ENCODE data around the gene ATP6V0A4.
"Not testable (repeated sequence)": the region's sequence is repeated elsewhere in the genome, so short reads cannot be mapped to it uniquely, and the experiment has no call there.

ATP6V0A4 gene

DNA sequence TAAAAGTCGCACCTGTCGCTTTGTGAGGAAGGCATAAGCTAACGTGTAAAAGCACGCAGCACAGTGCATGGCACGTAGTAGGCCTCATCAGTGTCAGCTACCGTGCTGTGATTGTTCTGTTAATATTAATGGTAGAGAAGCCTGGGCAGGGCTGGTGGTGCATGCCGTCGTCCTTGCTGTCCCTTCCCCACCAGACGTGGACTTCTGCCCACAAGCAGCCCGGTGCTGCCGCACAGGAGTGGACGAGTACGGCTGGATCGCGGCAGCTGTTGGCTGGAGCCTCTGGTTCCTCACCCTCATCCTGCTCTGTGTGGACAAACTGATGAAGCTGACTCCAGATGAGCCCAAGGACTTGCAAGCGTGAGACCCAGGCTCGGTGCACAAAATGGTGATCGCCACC lies 4.7 kb upstream of the ATP6V0A4 start:
- Histone ChIP-seq H3K4ac (ENCODE audit: low read depth, low read length) (no peak overlapping the region), H3K27ac (ENCODE audit: low read depth, low read length) (no peak overlapping the region), H2BK120ac (ENCODE audit: low read depth, low read length) (no peak overlapping the region), H2AK5ac (ENCODE audit: low read length) (no peak overlapping the region), H3K4me1 (ENCODE audit: control insufficient read depth, low read depth, low read length) (peaks cover 2% of the 10 kb centered on the region), H4K5ac (ENCODE audit: low read length) (no peak overlapping the region), H3K4me3 (ENCODE audit: low read length) (no peak overlapping the region), H3K79me2 (ENCODE audit: control insufficient read depth, insufficient read depth, low read length) (no peaks in the 10 kb centered on the region), H4K8ac (ENCODE audit: low read depth, low read length) (no peak overlapping the region), H2BK5ac (ENCODE audit: low read length) (no peak overlapping the region), H3K4me2 (ENCODE audit: low read length) (no peak overlapping the region), H2BK15ac (replicated peaks; ENCODE audit: low read depth) (no peak overlapping the region), H3K36me3 (ENCODE audit: control insufficient read depth, insufficient read depth, low read length) (no peaks in the 10 kb centered on the region), H3K56ac (ENCODE audit: low read length) (no peak overlapping the region), H3K27me3 (ENCODE audit: insufficient read depth, low read length, poor library complexity) (no peaks in the 10 kb centered on the region), H3K9ac (ENCODE audit: low read length) (no peak overlapping the region), H3K18ac (ENCODE audit: low read length) (no peak overlapping the region), H3K79me1 (ENCODE audit: low read length) (no peaks in the 10 kb centered on the region), H3K23ac (ENCODE audit: low read length) (no peak overlapping the region)
- no peak for DNase-seq
- WGBS (ENCODE audit: extremely low coverage, insufficient coverage, low lambda C conversion rate) = no CpG with 5 or more reads among the region's 18 CpGs

- no peak overlapping the region for H4K5ac ChIP-seq (ENCODE audit: low read length)
- DNase-seq = no peak
- H3K4ac ChIP-seq (ENCODE audit: low read depth, low read length) = no peak overlapping the region
These were observed 3.3 kb upstream of the ATP6V0A4 start for GRCh38 chr7:138801256-138801655.

DNA sequence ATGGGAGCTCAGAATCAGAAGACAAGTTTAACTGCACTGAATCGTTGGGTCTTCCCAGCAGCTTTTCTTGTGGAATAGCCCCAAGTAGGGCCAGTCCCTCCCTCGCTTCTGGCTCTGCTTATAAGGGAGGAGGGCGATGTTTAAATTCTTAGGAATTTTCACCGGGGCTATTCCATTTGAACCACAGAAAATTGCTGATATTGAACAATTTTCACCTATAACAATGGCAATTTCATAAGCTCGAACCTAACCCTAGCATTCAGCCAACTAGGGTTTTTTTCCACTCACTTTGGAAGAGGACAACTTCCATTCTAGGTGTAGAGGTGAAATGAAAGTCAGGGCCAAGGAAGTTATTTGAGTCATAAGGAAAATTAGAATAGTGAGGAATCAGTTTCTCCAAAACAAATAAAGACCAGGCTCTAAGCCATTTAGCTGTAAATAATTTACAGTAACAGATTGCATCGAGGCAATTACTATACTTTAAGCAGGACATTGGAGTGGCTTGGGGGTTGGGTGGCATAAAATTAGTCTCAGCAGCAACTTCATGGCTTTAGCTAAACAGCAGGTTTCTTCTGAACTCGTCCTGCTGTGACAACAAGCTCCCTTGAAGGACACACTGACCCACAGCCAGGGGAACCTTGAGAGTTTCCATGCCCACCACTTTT lies 1.5 kb upstream of the ATP6V0A4 start:
- H2AK5ac ChIP-seq (ENCODE audit: low read length) = no peak overlapping the region
- H3K36me3 ChIP-seq (ENCODE audit: control insufficient read depth, insufficient read depth, low read length) = no peaks in the 10 kb centered on the region
- H4K8ac ChIP-seq (ENCODE audit: low read depth, low read length) = no peak overlapping the region
- H3K23ac ChIP-seq (ENCODE audit: low read length) = no peak overlapping the region
- H3K4ac ChIP-seq (ENCODE audit: low read depth, low read length) = no peak overlapping the region
- H3K79me1 ChIP-seq (ENCODE audit: low read length) = no peaks in the 10 kb centered on the region
- no peaks in the 10 kb centered on the region for H3K79me2 ChIP-seq (ENCODE audit: control insufficient read depth, insufficient read depth, low read length)
- no peak overlapping the region for H3K56ac ChIP-seq (ENCODE audit: low read length)
- no peak overlapping the region for H2BK5ac ChIP-seq (ENCODE audit: low read length)
- H3K27ac ChIP-seq (ENCODE audit: low read depth, low read length) = no peak overlapping the region
- H3K4me3 ChIP-seq (ENCODE audit: low read length) = no peak overlapping the region
- no peak overlapping the region for H3K4me2 ChIP-seq (ENCODE audit: low read length)
- DNase-seq = no peak
- H2BK120ac ChIP-seq (ENCODE audit: low read depth, low read length) = no peak overlapping the region
- no peak overlapping the region for H2BK15ac ChIP-seq (replicated peaks; ENCODE audit: low read depth)
- H3K18ac ChIP-seq (ENCODE audit: low read length) = no peak overlapping the region
- H4K5ac ChIP-seq (ENCODE audit: low read length) = no peak overlapping the region
- H3K9ac ChIP-seq (ENCODE audit: low read length) = no peak overlapping the region
- no CpG with 5 or more reads among the region's 7 CpGs for WGBS (ENCODE audit: extremely low coverage, insufficient coverage, low lambda C conversion rate)
- H3K27me3 ChIP-seq (ENCODE audit: insufficient read depth, low read length, poor library complexity) = no peaks in the 10 kb centered on the region
- H3K4me1 ChIP-seq (ENCODE audit: control insufficient read depth, low read depth, low read length) = peaks cover 2% of the 10 kb centered on the region

More at GRCh38 chr7:138801256-138801655, 3.3 kb upstream of the ATP6V0A4 start:
- Histone ChIP-seq H3K56ac (ENCODE audit: low read length) (no peak overlapping the region), H2BK5ac (ENCODE audit: low read length) (no peak overlapping the region), H3K36me3 (ENCODE audit: control insufficient read depth, insufficient read depth, low read length) (no peaks in the 10 kb centered on the region), H2BK120ac (ENCODE audit: low read depth, low read length) (no peak overlapping the region), H4K8ac (ENCODE audit: low read depth, low read length) (no peak overlapping the region), H3K27me3 (ENCODE audit: insufficient read depth, low read length, poor library complexity) (no peaks in the 10 kb centered on the region), H3K4me3 (ENCODE audit: low read length) (no peak overlapping the region), H2BK15ac (replicated peaks; ENCODE audit: low read depth) (no peak overlapping the region), H3K79me1 (ENCODE audit: low read length) (no peaks in the 10 kb centered on the region), H3K27ac (ENCODE audit: low read depth, low read length) (no peak overlapping the region), H3K4me2 (ENCODE audit: low read length) (no peak overlapping the region), H2AK5ac (ENCODE audit: low read length) (no peak overlapping the region), H3K23ac (ENCODE audit: low read length) (no peak overlapping the region), H3K79me2 (ENCODE audit: control insufficient read depth, insufficient read depth, low read length) (no peaks in the 10 kb centered on the region), H3K9ac (ENCODE audit: low read length) (no peak overlapping the region), H3K18ac (ENCODE audit: low read length) (no peak overlapping the region), H3K4me1 (ENCODE audit: control insufficient read depth, low read depth, low read length) (peaks cover 2% of the 10 kb centered on the region)
- WGBS (ENCODE audit: extremely low coverage, insufficient coverage, low lambda C conversion rate) = no CpG with 5 or more reads among the region's 3 CpGs

GRCh38 chr7:138798836-138799235 lies 840 bp upstream of the ATP6V0A4 start:
- Histone ChIP-seq H3K4ac (ENCODE audit: low read depth, low read length) (no peak overlapping the region), H3K18ac (ENCODE audit: low read length) (no peak overlapping the region), H3K23ac (ENCODE audit: low read length) (no peak overlapping the region), H3K27me3 (ENCODE audit: insufficient read depth, low read length, poor library complexity) (no peaks in the 10 kb centered on the region), H3K79me2 (ENCODE audit: control insufficient read depth, insufficient read depth, low read length) (no peaks in the 10 kb centered on the region), H3K27ac (ENCODE audit: low read depth, low read length) (no peak overlapping the region), H4K5ac (ENCODE audit: low read length) (no peak overlapping the region), H3K36me3 (ENCODE audit: control insufficient read depth, insufficient read depth, low read length) (no peaks in the 10 kb centered on the region), H2BK120ac (ENCODE audit: low read depth, low read length) (no peak overlapping the region), H3K56ac (ENCODE audit: low read length) (no peak overlapping the region), H2BK15ac (replicated peaks; ENCODE audit: low read depth) (no peak overlapping the region), H2BK5ac (ENCODE audit: low read length) (no peak overlapping the region), H2AK5ac (ENCODE audit: low read length) (no peak overlapping the region), H4K8ac (ENCODE audit: low read depth, low read length) (no peak overlapping the region), H3K4me3 (ENCODE audit: low read length) (no peak overlapping the region), H3K4me1 (ENCODE audit: control insufficient read depth, low read depth, low read length) (peaks cover 2% of the 10 kb centered on the region), H3K9ac (ENCODE audit: low read length) (no peak overlapping the region), H3K79me1 (ENCODE audit: low read length) (no peaks in the 10 kb centered on the region), H3K4me2 (ENCODE audit: low read length) (no peak overlapping the region)
- no CpG with 5 or more reads among the region's 5 CpGs for WGBS (ENCODE audit: extremely low coverage, insufficient coverage, low lambda C conversion rate)
- DNase-seq = no peak

DNA sequence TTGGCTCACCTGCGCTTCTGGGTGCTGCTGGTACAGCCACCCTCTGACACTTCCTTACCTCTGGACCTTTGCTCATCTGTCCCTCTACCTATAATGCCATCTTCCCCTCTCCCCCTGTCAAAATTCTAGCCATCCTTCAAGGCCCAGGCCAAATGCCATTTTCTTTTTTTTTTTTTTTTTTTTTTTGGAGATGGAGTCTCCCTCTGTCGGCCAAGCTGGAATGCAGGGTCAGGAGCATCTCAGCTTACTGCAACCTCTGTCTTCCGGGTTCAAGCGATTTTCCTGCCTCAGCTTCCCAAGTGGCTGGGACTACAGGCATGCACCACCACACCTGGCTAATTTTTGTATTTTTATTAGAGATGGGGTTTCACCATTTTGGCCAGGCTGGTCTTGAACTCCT lies 950 bp downstream of the ATP6V0A4 start:
- not testable (repeated sequence) for H3K9ac ChIP-seq (ENCODE audit: low read length); H2AK5ac ChIP-seq (ENCODE audit: low read length); H3K4ac ChIP-seq (ENCODE audit: low read depth, low read length); H2BK5ac ChIP-seq (ENCODE audit: low read length); DNase-seq; H3K56ac ChIP-seq (ENCODE audit: low read length); H4K8ac ChIP-seq (ENCODE audit: low read depth, low read length); H3K27ac ChIP-seq (ENCODE audit: low read depth, low read length); H3K4me2 ChIP-seq (ENCODE audit: low read length); H2BK120ac ChIP-seq (ENCODE audit: low read depth, low read length); H2BK15ac ChIP-seq (replicated peaks; ENCODE audit: low read depth); H4K5ac ChIP-seq (ENCODE audit: low read length); H3K18ac ChIP-seq (ENCODE audit: low read length); H3K79me1 ChIP-seq (ENCODE audit: low read length); H3K4me3 ChIP-seq (ENCODE audit: low read length); H3K4me1 ChIP-seq (ENCODE audit: control insufficient read depth, low read depth, low read length); H3K79me2 ChIP-seq (ENCODE audit: control insufficient read depth, insufficient read depth, low read length); H3K27me3 ChIP-seq (ENCODE audit: insufficient read depth, low read length, poor library complexity); H3K36me3 ChIP-seq (ENCODE audit: control insufficient read depth, insufficient read depth, low read length); H3K23ac ChIP-seq (ENCODE audit: low read length)
- WGBS (ENCODE audit: extremely low coverage, insufficient coverage, low lambda C conversion rate) = no CpG with 5 or more reads among the region's 4 CpGs

DNA sequence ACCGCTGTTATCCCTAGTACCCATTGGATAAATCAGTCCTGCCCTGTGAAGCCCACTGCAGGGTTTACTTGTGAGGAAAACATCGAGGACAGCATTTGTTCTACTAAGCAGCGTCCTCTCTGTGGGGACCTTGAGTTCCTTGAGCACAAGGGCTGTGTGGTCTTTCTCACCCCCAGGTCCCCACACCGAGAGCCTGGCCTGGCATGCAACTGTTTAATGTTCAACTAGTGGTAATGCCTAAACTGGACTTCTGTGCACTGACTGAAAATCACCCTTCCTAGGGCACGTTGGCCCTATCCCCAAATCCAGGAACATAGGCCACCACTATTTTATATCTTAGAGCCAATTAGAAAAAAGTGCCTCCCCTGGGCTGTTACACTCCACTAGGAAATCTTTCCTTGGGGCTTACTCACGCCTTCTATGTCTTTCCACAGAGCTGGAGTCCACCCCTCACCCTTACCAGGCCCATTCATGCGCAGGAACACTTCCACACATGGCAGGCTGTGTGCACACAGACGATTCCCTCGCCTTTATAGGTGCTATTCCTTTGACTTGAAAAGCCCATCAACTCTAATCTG lies 1.9 kb downstream of the ATP6V0A4 start:
- H3K4me3 ChIP-seq (ENCODE audit: low read length) = no peak overlapping the region
- H3K4ac ChIP-seq (ENCODE audit: low read depth, low read length) = no peak overlapping the region
- no peaks in the 10 kb centered on the region for H3K27me3 ChIP-seq (ENCODE audit: insufficient read depth, low read length, poor library complexity)
- no peak overlapping the region for H2BK5ac ChIP-seq (ENCODE audit: low read length)
- H3K4me1 ChIP-seq (ENCODE audit: control insufficient read depth, low read depth, low read length) = peaks cover 2% of the 10 kb centered on the region
- no peak overlapping the region for H4K5ac ChIP-seq (ENCODE audit: low read length)
- H2BK15ac ChIP-seq (replicated peaks; ENCODE audit: low read depth) = no peak overlapping the region
- no peak overlapping the region for H3K23ac ChIP-seq (ENCODE audit: low read length)
- WGBS (ENCODE audit: extremely low coverage, insufficient coverage, low lambda C conversion rate) = no CpG with 5 or more reads among the region's 9 CpGs
- no peak overlapping the region for H3K18ac ChIP-seq (ENCODE audit: low read length)
- no peaks in the 10 kb centered on the region for H3K79me1 ChIP-seq (ENCODE audit: low read length)
- no peak overlapping the region for H3K56ac ChIP-seq (ENCODE audit: low read length)
- DNase-seq = no peak
- H3K9ac ChIP-seq (ENCODE audit: low read length) = no peak overlapping the region
- H2AK5ac ChIP-seq (ENCODE audit: low read length) = no peak overlapping the region
- no peaks in the 10 kb centered on the region for H3K79me2 ChIP-seq (ENCODE audit: control insufficient read depth, insufficient read depth, low read length)
- H2BK120ac ChIP-seq (ENCODE audit: low read depth, low read length) = no peak overlapping the region
- no peak overlapping the region for H3K4me2 ChIP-seq (ENCODE audit: low read length)
- H3K36me3 ChIP-seq (ENCODE audit: control insufficient read depth, insufficient read depth, low read length) = no peaks in the 10 kb centered on the region
- H4K8ac ChIP-seq (ENCODE audit: low read depth, low read length) = no peak overlapping the region
- no peak overlapping the region for H3K27ac ChIP-seq (ENCODE audit: low read depth, low read length)

Measured in mesendoderm (in vitro differentiated cells).